ENCODE data around the gene CUBN.

CUBN gene

DNA sequence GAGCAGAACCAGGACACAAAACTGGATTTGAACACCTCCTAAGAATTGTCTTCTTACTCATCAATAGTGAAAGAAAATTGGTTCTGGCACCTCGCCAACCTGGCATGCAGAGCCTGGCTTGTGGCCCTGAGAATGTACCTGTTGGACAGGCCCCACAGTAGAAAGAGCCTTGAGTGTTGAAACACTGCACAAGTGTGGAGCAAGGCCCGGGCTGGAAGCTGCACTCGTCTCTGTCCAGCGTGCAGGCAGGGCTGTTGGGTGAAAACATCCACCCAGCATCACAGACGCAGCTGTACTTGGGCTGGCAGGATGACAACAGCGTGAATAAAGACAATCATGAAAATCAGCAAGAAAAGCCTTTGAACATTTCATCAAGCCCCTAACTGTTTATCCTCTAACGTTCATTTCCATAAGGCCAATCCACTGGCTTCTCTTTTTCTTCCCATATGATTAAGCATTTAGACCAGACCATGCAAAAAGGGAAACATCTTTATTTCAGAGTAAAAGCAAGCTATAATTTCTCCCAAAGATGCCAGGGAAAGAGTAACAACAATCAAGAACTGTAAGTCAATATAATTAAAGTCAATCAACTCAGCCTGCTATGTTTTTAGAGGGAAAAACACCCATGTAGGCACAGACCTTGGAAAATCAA is 15.6 kb downstream of the CUBN start:
- TF ChIP-seq ZNF664 (tag by site-specific recombination; IDR thresholded peaks at IDR 0.05), result no peak
- no peak for TF ChIP-seq ZNF768 (tag by site-specific recombination; IDR thresholded peaks at IDR 0.05)
- TF ChIP-seq ZNF23 (tag by site-specific recombination; IDR thresholded peaks at IDR 0.05; ENCODE audit: borderline replicate concordance), result no peak
- TF ChIP-seq ZNF621 (tag by site-specific recombination; IDR thresholded peaks at IDR 0.05), result no peak
- TF ChIP-seq, protein P1, sequence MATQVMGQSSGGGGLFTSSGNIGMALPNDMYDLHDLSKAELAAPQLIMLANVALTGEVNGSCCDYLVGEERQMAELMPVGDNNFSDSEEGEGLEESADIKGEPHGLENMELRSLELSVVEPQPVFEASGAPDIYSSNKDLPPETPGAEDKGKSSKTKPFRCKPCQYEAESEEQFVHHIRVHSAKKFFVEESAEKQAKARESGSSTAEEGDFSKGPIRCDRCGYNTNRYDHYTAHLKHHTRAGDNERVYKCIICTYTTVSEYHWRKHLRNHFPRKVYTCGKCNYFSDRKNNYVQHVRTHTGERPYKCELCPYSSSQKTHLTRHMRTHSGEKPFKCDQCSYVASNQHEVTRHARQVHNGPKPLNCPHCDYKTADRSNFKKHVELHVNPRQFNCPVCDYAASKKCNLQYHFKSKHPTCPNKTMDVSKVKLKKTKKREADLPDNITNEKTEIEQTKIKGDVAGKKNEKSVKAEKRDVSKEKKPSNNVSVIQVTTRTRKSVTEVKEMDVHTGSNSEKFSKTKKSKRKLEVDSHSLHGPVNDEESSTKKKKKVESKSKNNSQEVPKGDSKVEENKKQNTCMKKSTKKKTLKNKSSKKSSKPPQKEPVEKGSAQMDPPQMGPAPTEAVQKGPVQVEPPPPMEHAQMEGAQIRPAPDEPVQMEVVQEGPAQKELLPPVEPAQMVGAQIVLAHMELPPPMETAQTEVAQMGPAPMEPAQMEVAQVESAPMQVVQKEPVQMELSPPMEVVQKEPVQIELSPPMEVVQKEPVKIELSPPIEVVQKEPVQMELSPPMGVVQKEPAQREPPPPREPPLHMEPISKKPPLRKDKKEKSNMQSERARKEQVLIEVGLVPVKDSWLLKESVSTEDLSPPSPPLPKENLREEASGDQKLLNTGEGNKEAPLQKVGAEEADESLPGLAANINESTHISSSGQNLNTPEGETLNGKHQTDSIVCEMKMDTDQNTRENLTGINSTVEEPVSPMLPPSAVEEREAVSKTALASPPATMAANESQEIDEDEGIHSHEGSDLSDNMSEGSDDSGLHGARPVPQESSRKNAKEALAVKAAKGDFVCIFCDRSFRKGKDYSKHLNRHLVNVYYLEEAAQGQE (tag by site-specific recombination; IDR thresholded peaks at IDR 0.05), result peak; percentile 93
- peak; percentile 85 for TF ChIP-seq SCRT2 (tag by site-specific recombination; IDR thresholded peaks at IDR 0.05)
- 0 out of 2 replicates have a peak, but pooled peaks have one; percentile 29 for TF ChIP-seq SCRT1 (tag by site-specific recombination; IDR thresholded peaks at IDR 0.05; ENCODE audit: borderline replicate concordance)
- no peak for TF ChIP-seq ZNF132 (tag by site-specific recombination; IDR thresholded peaks at IDR 0.05; ENCODE audit: borderline replicate concordance)
- TF ChIP-seq ZBTB44 (tag by site-specific recombination; IDR thresholded peaks at IDR 0.05), result no peak
- TF ChIP-seq KLF8 (tag by site-specific recombination; IDR thresholded peaks at IDR 0.05), result no peak
- H3K4me1 ChIP-seq (ENCODE audit: control insufficient read depth, insufficient read depth, low read length), result peaks cover 5% of the 10 kb centered on the region; the same call in 1 of the 2 replicates
- no peak overlapping the region for H3K4me3 ChIP-seq (ENCODE audit: low read depth, low read length)
- no peaks in the 10 kb centered on the region for H3K36me3 ChIP-seq (ENCODE audit: control insufficient read depth in 2 of 2, insufficient read depth in 1 of 2, low read length in 2 of 2)
- POLR2A ChIA-PET, result interaction anchor here (1.2 kb wide), 1 partner anchor 115 kb away, joined by 5 read pairs; no protein-coding TSS in a partner anchor
- peak overlapping the region; percentile 37; the same call in 1 of the 2 replicates for H3K27ac ChIP-seq (ENCODE audit: extremely low read depth, low read depth, low read length)
- CTCF ChIA-PET, result interaction anchor here (0.7 kb wide), 1 partner anchor 59 kb away, joined by 3 read pairs; no protein-coding TSS in a partner anchor
- H3K9me3 ChIP-seq (ENCODE audit: control insufficient read depth, insufficient read depth, low read depth, low read length), result no peaks in the 10 kb centered on the region

DNA sequence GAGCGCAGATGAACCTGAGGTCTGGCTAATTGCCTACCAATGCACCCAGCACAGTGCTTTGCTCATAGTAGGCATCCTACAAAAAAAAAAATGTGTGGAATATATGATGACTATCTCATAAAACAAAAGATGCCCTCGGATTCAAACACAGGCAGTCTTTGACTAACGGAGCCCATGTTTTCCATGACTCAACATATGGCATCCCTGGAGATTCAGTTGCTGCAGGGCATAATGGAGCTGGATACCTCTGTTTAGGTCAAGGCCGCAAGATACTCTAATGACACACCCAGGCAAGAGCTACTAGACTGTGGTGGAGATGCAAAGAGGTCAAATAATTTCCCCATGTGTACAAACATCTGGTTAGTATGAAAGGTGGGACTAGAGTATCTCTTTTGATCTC is 16.3 kb downstream of the CUBN start:
- Histone ChIP-seq H3K36me3 (ENCODE audit: control insufficient read depth in 2 of 2, insufficient read depth in 1 of 2, low read length in 2 of 2) (no peaks in the 10 kb centered on the region), H3K27ac (ENCODE audit: extremely low read depth, low read depth, low read length) (no peak overlapping the region), H3K9me3 (ENCODE audit: control insufficient read depth, insufficient read depth, low read depth, low read length) (no peaks in the 10 kb centered on the region), H3K4me1 (ENCODE audit: control insufficient read depth, insufficient read depth, low read length) (peaks cover 5% of the 10 kb centered on the region; the same call in 1 of the 2 replicates), H3K4me3 (ENCODE audit: low read depth, low read length) (no peak overlapping the region)
- ChIA-PET POLR2A (interaction anchor here (1.2 kb wide), 1 partner anchor 116 kb away, joined by 5 read pairs; no protein-coding TSS in a partner anchor), CTCF (interaction anchor here (0.7 kb wide), 1 partner anchor 58 kb away, joined by 3 read pairs; no protein-coding TSS in a partner anchor)
- no peak for TF ChIP-seq SP2 (tag by site-specific recombination; IDR thresholded peaks at IDR 0.05)
- no peak for TF ChIP-seq ZNF155 (tag by site-specific recombination; IDR thresholded peaks at IDR 0.05)
- TF ChIP-seq PRDM1 (tag by site-specific recombination; IDR thresholded peaks at IDR 0.05), result no peak
- no peak for TF ChIP-seq TRIM28 (IDR thresholded peaks at IDR 0.05; ENCODE audit: borderline replicate concordance, low read length)
- no peak for TF ChIP-seq ZNF514 (tag by site-specific recombination; IDR thresholded peaks at IDR 0.05)
- no peak for TF ChIP-seq SETDB1 (IDR thresholded peaks at IDR 0.05; ENCODE audit: insufficient read length, low read length)
- no peak for TF ChIP-seq ZNF16 (tag by site-specific recombination; IDR thresholded peaks at IDR 0.05; ENCODE audit: low read depth)
- no peak for TF ChIP-seq ZNF747 (tag by site-specific recombination; IDR thresholded peaks at IDR 0.05)
- TF ChIP-seq ZNF239 (tag by site-specific recombination; IDR thresholded peaks at IDR 0.05), result no peak
- no peak for TF ChIP-seq YY2 (tag by site-specific recombination; IDR thresholded peaks at IDR 0.05)
- no peak for TF ChIP-seq ZNF248 (tag by site-specific recombination; IDR thresholded peaks at IDR 0.05)
- TF ChIP-seq ZNF529 (tag by site-specific recombination; IDR thresholded peaks at IDR 0.05; ENCODE audit: insufficient replicate concordance), result no peak
- TF ChIP-seq ZNF658 (tag by site-specific recombination; IDR thresholded peaks at IDR 0.05), result no peak
- no peak for TF ChIP-seq FEZF1 (tag by site-specific recombination; IDR thresholded peaks at IDR 0.05)
- TF ChIP-seq ZBTB7A (tag by site-specific recombination; IDR thresholded peaks at IDR 0.05; ENCODE audit: low read depth), result no peak
- TF ChIP-seq ZNF544 (tag by site-specific recombination; IDR thresholded peaks at IDR 0.05), result no peak
- TF ChIP-seq ZBTB11 (tag by site-specific recombination; conservative IDR thresholded peaks at IDR 0.05; ENCODE audit: low read depth), result no peak
- no peak for TF ChIP-seq ZNF473 (tag by site-specific recombination; IDR thresholded peaks at IDR 0.05)
